ENCODE data around the gene SIRT5.

The SIRT5 gene

DNA sequence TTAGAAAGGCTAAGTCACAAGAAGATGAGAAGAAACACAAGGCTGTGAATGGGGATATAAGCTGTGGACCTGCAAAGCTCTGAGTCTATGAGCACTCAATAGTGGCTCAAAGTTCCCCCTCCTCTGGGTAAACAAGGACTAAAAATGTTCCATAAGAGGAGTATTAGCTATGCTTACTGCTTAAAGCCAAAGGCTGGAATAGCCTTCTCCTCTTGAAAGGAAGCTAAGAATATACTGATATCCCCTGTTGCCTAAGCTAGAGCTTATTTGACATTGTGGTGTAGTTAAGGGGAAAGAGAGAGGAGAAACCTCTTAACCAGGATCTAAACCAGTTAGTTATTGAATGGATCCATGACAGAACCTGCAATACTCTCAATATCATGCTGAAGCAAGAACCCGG lies 86.5 kb downstream of the SIRT5 start:
- DNase-seq (ENCODE audit: low spot score), result no peak
- TF ChIP-seq, protein P1, sequence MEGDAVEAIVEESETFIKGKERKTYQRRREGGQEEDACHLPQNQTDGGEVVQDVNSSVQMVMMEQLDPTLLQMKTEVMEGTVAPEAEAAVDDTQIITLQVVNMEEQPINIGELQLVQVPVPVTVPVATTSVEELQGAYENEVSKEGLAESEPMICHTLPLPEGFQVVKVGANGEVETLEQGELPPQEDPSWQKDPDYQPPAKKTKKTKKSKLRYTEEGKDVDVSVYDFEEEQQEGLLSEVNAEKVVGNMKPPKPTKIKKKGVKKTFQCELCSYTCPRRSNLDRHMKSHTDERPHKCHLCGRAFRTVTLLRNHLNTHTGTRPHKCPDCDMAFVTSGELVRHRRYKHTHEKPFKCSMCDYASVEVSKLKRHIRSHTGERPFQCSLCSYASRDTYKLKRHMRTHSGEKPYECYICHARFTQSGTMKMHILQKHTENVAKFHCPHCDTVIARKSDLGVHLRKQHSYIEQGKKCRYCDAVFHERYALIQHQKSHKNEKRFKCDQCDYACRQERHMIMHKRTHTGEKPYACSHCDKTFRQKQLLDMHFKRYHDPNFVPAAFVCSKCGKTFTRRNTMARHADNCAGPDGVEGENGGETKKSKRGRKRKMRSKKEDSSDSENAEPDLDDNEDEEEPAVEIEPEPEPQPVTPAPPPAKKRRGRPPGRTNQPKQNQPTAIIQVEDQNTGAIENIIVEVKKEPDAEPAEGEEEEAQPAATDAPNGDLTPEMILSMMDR (IDR thresholded peaks at IDR 0.05; ENCODE audit: extremely low read depth, missing control alignments), result no peak

DNA sequence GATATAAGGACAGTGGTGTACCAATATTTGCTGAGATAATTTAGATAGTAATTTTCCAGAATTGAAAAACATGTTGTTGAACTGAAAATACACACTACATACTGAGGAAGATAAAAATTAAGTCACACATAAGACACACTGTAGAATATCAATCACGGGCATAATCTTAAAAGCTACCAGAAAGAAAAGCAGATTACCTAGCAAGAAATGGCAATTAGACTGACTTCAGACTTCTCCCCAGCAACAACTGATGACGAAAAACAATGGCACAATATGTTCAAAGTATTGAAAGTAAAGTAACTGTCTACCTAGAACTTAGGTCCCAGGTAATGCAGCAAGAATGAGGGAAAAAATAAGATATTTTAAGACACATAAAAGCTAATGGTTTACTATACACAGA lies 87.2 kb downstream of the SIRT5 start:
- TF ChIP-seq, protein P1 (IDR thresholded peaks at IDR 0.05; ENCODE audit: extremely low read depth, missing control alignments), result no peak
- no peak for DNase-seq (ENCODE audit: low spot score)

DNA sequence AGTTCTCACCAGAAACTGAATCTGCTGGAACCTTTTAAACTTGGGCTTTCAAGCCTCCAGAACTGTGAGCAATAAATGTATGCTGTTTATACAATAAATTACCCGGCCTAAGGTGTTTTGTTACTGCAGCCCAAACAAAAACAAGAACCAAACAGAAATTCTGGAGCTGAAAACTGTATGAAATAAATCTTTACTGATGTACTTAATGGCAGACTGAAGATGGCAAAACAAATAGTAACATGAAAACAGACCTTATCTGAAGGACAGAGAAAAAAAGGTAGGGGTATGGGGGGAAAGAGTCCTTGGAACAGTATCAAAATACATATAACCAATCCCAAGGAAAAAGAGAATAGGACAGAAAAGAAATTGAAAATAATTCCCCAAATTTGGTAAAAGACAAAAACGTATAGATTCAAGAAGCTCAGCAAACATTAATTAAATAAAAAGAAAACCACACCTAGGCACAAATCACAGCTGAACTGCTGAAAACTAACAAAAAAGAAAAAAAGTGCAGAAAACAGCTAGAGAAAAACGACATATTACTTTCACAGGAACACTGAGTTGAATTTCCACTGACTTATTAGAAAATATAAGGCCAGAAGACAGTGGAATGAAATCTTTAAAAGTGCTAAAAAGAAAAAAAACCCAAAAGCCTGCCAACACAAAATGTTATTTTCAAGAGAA lies 88.4 kb downstream of the SIRT5 start:
- TF ChIP-seq, protein P1 (IDR thresholded peaks at IDR 0.05; ENCODE audit: extremely low read depth, missing control alignments), result no peak
- DNase-seq (ENCODE audit: low spot score), result no peak

DNA sequence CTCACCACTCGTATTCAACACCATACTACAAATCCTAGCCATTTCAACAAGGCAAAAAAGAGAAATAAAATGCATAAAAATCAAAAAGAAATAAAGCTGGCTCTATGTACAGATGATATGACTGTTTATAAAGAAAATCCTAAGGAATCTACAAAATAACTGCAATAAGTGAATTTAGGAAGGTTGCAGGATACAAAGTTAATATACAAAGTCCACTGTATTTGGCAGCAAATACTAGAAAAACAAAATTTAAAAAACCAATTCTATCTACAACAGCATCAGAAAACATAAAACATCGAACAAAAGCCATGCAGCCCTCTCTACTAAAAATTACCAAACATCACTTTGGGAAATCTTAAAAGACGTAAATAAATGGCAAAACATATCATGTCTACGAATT lies 89.6 kb downstream of the SIRT5 start:
- TF ChIP-seq, protein P1 (IDR thresholded peaks at IDR 0.05; ENCODE audit: extremely low read depth, missing control alignments), result no peak
- no peak for DNase-seq (ENCODE audit: low spot score)

Measured in GM20000 (cell line).